ENCODE measurements around the gene CD53. TPM values are rescaled to one million over a fixed set of nuclear protein-coding genes. Genes with fewer than 3 reads are reported as not detected.

CD53 gene
- total RNA-seq, 1 donor from 2014 or later, result 171 TPM

DNA sequence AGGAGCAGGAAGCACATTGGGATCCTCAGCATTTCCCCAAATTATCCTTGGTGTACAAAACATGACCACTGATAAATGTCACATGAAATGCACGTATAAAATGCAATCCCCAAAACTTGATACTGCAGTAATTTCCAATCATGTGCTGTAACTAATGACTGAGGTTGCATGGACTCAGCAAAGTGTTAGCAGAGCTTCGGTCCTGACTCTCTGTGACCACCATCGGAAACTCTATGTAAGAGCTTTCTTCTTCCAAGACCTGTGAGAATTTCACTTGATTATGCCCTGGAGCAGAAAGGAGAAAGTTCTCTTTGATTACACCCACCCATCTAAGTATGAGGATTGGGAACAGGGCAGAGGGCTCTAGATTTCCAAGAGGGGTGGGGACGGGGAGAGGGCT lies 908 bp downstream of the CD53 start:
- intact Hi-C loops (cut with DNase I), result no loop called here
- Histone ChIP-seq H3K9me3 (no peaks in the 10 kb centered on the region), H3K36me3 (no peaks in the 10 kb centered on the region), H3K27ac (peak overlapping the region; percentile 83), H3K4me3 (peak overlapping the region; percentile 53), H3K4me1 (peaks cover under 1% of the 10 kb centered on the region), H3K27me3 (no peaks in the 10 kb centered on the region)
- ATAC-seq, result no peak
- no peak for DNase-seq
- TF ChIP-seq, protein P1, sequence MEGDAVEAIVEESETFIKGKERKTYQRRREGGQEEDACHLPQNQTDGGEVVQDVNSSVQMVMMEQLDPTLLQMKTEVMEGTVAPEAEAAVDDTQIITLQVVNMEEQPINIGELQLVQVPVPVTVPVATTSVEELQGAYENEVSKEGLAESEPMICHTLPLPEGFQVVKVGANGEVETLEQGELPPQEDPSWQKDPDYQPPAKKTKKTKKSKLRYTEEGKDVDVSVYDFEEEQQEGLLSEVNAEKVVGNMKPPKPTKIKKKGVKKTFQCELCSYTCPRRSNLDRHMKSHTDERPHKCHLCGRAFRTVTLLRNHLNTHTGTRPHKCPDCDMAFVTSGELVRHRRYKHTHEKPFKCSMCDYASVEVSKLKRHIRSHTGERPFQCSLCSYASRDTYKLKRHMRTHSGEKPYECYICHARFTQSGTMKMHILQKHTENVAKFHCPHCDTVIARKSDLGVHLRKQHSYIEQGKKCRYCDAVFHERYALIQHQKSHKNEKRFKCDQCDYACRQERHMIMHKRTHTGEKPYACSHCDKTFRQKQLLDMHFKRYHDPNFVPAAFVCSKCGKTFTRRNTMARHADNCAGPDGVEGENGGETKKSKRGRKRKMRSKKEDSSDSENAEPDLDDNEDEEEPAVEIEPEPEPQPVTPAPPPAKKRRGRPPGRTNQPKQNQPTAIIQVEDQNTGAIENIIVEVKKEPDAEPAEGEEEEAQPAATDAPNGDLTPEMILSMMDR (IDR thresholded peaks at IDR 0.05), result no peak

DNA sequence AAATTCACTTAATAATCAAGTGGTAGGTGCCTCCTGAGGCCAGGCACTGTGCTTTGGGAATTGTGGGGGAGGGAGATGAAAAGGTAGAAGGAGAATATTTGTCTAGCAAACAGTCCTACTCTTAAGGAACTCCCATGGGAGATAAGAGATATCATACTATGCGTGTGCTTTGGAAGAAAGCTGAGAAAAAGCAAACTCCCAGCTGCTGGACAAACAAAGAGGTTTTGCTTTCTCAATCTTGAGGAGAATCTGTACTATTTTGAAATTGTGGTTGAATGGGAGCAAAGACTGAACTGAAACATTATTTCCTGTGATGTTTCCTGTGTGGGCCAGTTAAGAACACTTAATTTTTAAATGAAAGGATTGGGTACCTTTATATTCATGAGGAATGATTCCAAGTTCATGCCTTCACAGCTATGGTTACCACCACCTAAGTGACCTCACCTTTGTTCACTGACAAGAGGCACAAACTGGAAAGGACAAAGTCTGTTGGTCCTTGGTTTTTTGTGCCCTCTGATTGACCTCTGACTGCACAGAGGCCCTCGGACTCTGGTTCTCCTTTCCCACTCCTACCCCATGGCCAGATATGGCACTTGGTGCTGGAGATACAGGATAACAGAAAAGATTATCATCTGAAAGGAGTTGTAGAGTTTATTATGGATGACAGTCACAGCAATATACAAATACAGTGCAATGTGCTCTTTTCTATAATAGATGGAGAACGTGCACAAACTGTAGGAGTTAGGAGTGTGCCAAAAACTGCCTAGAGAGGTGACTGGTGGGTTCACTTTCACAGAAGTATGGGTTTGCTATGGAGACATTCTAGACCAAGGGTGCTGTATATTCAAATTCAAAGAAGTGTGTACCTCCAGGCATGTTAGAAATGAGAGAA lies 1.6 kb downstream of the CD53 start:
- DNase-seq (no peak), ATAC-seq (peak; percentile 59)

DNA sequence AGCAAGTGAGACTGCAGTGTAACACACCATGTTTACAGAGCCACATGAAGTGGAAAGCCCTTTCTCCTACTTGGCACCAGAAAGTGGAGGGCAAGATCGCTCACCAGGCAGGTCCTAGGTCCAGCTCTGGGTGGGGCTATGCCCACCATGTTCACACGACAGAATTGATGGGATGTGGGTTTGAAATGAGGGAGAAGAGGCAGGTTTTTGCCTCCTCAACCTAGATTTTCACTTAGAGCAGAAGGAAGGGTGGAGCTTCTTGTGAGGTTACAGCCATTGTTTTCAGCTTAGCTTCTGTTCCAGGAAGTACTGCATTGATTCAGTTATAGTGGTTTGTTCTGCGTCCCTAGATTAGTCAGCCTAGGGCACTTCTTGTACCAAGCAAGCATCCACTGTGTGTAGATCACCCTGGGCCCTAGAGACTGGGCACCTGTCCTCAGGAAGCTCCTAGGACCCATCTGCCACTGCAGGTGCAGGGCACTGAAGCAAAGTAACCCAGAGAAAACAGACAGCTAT lies 2.3 kb downstream of the CD53 start:
- no peak for DNase-seq
- Histone ChIP-seq H3K27ac (peak overlapping the region; percentile 83), H3K27me3 (no peaks in the 10 kb centered on the region), H3K4me1 (peaks cover 6% of the 10 kb centered on the region), H3K9me3 (no peaks in the 10 kb centered on the region), H3K36me3 (no peaks in the 10 kb centered on the region), H3K4me3 (peak overlapping the region; percentile 53)
- TF ChIP-seq, protein P1 (IDR thresholded peaks at IDR 0.05), result no peak
- ATAC-seq, result peak; percentile 69
- intact Hi-C loops (cut with DNase I), result no loop called here

More for the DNA sequence above, 1.6 kb downstream of the CD53 start:
- intact Hi-C loops (cut with DNase I), result no loop called here
- Histone ChIP-seq H3K4me3 (peak overlapping the region; percentile 53), H3K9me3 (no peaks in the 10 kb centered on the region), H3K27me3 (no peaks in the 10 kb centered on the region), H3K4me1 (peaks cover 6% of the 10 kb centered on the region), H3K27ac (peak overlapping the region; percentile 83), H3K36me3 (no peaks in the 10 kb centered on the region)
- TF ChIP-seq, protein P1 (IDR thresholded peaks at IDR 0.05), result no peak

DNA sequence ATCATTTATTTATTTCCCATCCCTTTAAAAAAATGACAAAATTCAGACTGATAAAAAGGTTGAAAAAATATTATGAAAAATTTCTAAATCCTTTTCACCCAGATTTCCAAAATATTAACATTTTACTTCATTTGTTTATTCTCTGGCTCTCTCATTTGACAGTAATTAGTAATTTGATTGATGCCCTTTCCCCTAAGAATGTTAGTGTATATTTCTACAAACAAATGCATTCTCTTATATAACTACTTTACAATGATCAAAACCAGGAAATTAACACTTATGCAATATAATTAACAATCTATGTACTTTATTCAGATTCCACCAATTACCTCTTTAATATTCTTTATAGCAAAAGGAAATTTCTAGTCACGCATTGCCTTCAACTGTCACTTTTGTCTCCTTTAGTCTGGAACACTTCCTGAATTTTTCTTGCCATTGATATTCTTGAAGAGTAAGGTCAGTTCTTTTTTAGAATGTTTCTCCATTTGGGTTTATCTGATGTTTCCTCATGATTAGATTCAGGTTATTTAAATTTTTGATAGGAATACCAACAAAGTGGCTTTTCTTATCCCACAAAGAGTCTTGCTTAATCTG lies 3.9 kb downstream of the CD53 start:
- Histone ChIP-seq H3K27me3 (no peaks in the 10 kb centered on the region), H3K27ac (no peak overlapping the region), H3K9me3 (no peaks in the 10 kb centered on the region), H3K4me1 (peaks cover 6% of the 10 kb centered on the region), H3K4me3 (peak overlapping the region; percentile 53), H3K36me3 (no peaks in the 10 kb centered on the region)
- DNase-seq, result no peak
- no peak for ATAC-seq
- intact Hi-C loops (cut with DNase I), result no loop called here
- TF ChIP-seq, protein P1 (IDR thresholded peaks at IDR 0.05), result no peak

DNA sequence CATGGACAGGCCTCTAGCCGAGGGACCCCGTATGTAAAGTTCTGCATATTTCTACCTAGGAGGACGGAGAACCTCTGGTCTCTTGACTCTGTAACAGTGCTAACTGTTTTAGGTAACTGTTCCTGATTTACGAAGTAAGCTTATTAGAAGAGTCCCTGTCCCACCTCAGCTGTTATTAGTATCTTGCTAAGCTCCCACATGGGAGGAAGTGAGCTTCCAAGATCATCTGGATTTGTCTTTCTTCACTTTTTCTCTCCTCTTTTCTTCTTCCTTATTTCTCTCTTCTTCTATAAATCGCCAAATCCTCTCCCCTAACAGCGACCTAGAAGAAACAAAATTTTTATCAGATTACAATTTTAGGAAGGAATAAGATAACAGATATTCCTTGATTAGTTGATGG lies 4.4 kb downstream of the CD53 start:
- TF ChIP-seq, protein P1 (IDR thresholded peaks at IDR 0.05), result no peak
- no peak overlapping the region for H3K27ac ChIP-seq
- ATAC-seq, result no peak
- H3K4me1 ChIP-seq, result peaks cover 6% of the 10 kb centered on the region
- DNase-seq, result no peak
- no peaks in the 10 kb centered on the region for H3K36me3 ChIP-seq
- no peaks in the 10 kb centered on the region for H3K9me3 ChIP-seq
- no peaks in the 10 kb centered on the region for H3K27me3 ChIP-seq
- intact Hi-C loops (cut with DNase I), result no loop called here
- H3K4me3 ChIP-seq, result no peak overlapping the region

Measured in upper lobe of right lung (tissue), 1 donor.